HG02970 (cell line): Measurements from ENCODE around the gene ARHGEF16.

Experiments
- ATAC-seq: cut with Tn5 transposase; IDR thresholded peaks from one replicate; pipeline ENCODE4 v1.9.1; 2021; ENCODE audit warnings: mild to moderate bottlenecking, moderate library complexity, moderate number of reproducible peaks; ENCODE audit not compliant: unreplicated experiment, low FRiP score

ARHGEF16 gene

DNA sequence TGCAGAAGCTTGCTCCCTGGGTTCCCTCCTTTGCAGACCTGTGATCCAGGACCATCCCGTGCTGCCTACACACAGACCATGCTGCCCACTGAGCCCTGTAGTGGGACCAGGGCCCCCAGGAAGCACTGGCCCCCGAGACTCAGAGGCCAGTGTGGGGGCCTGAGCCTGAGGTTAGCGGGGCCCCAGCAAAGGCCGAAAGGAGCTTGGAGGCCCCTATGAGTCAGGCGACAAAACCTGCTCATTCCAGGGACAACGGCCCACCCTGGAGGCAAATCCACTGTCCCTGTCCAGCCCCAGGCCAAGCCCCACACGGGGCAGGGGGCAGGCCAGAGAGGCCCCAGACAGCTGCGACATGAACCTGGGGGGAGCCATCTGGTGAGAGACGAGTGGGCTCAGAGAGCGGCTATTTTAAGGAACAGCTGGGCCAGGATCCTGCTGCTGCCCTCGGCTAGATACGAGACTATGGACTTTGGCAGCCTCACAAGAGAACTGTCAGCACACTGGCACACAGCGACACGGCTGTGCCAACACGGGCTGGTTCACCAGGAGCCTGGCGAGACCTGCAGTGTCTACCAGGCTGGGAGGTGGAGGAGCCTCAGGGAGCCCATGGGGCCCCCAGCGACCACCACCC lies 74.7 kb downstream of the ARHGEF16 start:
- no peak for ATAC-seq

DNA sequence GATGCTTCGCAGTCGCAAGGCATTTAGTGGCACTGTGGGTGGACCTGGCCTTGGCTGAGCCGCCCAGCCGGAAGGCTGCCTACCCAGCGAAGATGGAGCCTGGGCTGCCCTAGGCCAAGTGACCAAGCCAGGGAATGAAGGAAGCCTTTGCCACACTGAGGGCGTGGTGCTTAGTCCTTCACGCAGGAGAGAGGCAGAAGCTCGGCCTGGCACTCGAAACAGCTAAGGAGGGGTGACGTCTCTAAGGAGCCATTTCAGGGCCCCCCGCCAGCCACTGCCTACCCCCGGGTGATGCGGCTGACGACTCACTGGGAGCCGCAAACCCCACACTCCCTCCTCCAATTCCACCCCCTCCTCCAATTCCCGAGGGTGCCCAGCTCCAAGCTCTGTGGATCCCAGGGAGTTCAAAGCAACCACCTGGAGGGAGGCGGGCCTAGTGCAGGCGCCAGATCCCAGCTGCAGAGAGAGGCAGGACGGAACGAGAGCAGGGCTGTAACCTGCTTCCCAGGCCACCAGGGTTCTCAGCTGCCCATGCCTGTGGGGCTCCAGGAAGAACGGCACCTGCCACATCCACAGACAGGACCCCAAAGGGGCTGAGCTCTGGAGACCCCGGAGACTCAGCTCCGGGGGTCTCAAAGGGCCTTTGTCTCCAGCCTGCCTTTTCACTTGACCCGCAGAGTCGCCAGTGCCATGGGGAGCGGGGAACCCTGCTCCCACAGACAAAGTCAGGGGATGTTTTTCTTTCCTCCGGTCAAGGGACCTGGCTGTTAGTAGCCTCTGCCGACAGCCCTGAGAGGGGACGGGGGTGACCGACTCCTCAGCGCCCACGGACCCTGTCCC lies 75.8 kb downstream of the ARHGEF16 start:
- no peak for ATAC-seq
